A549 (cell line): ENCODE measurements around the gene PPP1R7.

Source experiments
- CEBPB ChIP-seq, 2 experiments: fragments of >200 bp in 1 of 2; sonication (Bioruptor Twin) in 1 of 2; formaldehyde crosslinking in 1 of 2; IDR thresholded peaks; 2 replicates each; pipeline ENCODE4 v1.6.1; 2012 to 2016
- CTCF ChIP-seq: fragments of >200 bp; sonication (Bioruptor Twin); formaldehyde crosslinking; IDR thresholded peaks from 3 replicates; pipeline ENCODE4 v1.5.1; 2016
- EP300 ChIP-seq, 2 experiments: fragments of >200 bp; sonication (Bioruptor Twin); formaldehyde crosslinking; IDR thresholded peaks; 2 replicates in 1 of 2; 3 replicates in 1 of 2; pipeline ENCODE4 v1.6.1; 2016 to 2017
- NPAS2 ChIP-seq: fragments of 250-450 bp; sonication (Bioruptor Pico); IDR thresholded peaks from 2 replicates; pipeline ENCODE4 v1.8.0; 2022; ENCODE audit warnings: mild to moderate bottlenecking, moderate library complexity, borderline replicate concordance
- POLR2A ChIP-seq: IDR thresholded peaks from 2 replicates; pipeline ENCODE4 v1.6.1; 2012; ENCODE audit warnings: mild to moderate bottlenecking, low read length
- RAD21 ChIP-seq, 2 experiments: fragments of >200 bp in 1 of 2; sonication (Bioruptor Twin) in 1 of 2; formaldehyde crosslinking in 1 of 2; IDR thresholded peaks in 1 of 2; conservative IDR thresholded peaks in 1 of 2; 2 replicates in 1 of 2; 3 replicates in 1 of 2; pipeline ENCODE4 v1.6.1; 2012 to 2018; ENCODE audit warnings: inconsistent platforms in 1 of 2
- REST ChIP-seq: fragments of 200-600 bp; sonication (generic); IDR thresholded peaks from 2 replicates; pipeline ENCODE4 v1.6.1; 2016; ENCODE audit warnings: antibody characterized with exemption, mild to moderate bottlenecking, moderate library complexity
- SMC3 ChIP-seq: fragments of >200 bp; sonication (Bioruptor Twin); formaldehyde crosslinking; IDR thresholded peaks from 3 replicates; pipeline ENCODE4 v1.6.1; 2018; ENCODE audit warnings: inconsistent platforms

GRCh38 chr2:241179899-241180298 lies 29.6 kb downstream of the PPP1R7 start:
- TF ChIP-seq REST (no peak), EP300 (IDR thresholded peaks at IDR 0.05) (no peak), POLR2A (no peak), SMC3 (no peak), RAD21 (conservative IDR thresholded peaks at IDR 0.05 in 1 of 2, IDR thresholded peaks at IDR 0.05 in 1 of 2) (no peak), CEBPB (IDR thresholded peaks at IDR 0.05) (no peak), NPAS2 (CRISPR knock-in tag) (no peak), CTCF (no peak)
